Trophoblast cell (in vitro differentiated cells and primary cell): Measurements from ENCODE around the gene BEST4.
"Not testable (repeated sequence)": the region's sequence is repeated elsewhere in the genome, so short reads cannot be mapped to it uniquely, and the experiment has no call there.

Source experiments
- DNase-seq, 2 donors: peaks; one replicate each; pipeline ENCODE4 v3.0.0-alpha.2; 2016
- H2AFZ ChIP-seq: 2 replicates; pipeline ENCODE4 v1.6.1; 2013; ENCODE audit warnings: low read length, moderate library complexity, mild to moderate bottlenecking; ENCODE audit not compliant: insufficient read depth, poor library complexity
- H2AK5ac ChIP-seq: 2 replicates; pipeline ENCODE4 v1.6.1; 2013; ENCODE audit warnings: mild to moderate bottlenecking, low read length
- H2BK120ac ChIP-seq: 2 replicates; pipeline ENCODE4 v1.6.1; 2013; ENCODE audit warnings: low read length, mild to moderate bottlenecking, moderate library complexity; ENCODE audit not compliant: insufficient read depth, poor library complexity
- H2BK12ac ChIP-seq: 2 replicates; pipeline ENCODE4 v1.6.1; 2013; ENCODE audit warnings: mild to moderate bottlenecking, low read length, moderate library complexity
- H2BK5ac ChIP-seq: 2 replicates; pipeline ENCODE4 v1.6.1; 2013; ENCODE audit warnings: low read length, low read depth, moderate library complexity, mild to moderate bottlenecking; ENCODE audit not compliant: poor library complexity
- H3K14ac ChIP-seq: 2 replicates; pipeline ENCODE4 v1.6.1; 2013; ENCODE audit warnings: mild to moderate bottlenecking, low read length
- H3K18ac ChIP-seq: 2 replicates; pipeline ENCODE4 v1.6.1; 2013; ENCODE audit warnings: mild to moderate bottlenecking, low read length
- H3K23ac ChIP-seq: 2 replicates; pipeline ENCODE4 v1.6.1; 2013; ENCODE audit warnings: low read length
- H3K27ac ChIP-seq: 2 replicates; pipeline ENCODE4 v1.5.1; 2013; ENCODE audit warnings: low read depth, mild to moderate bottlenecking, inconsistent platforms, low read length, moderate library complexity
- H3K27me3 ChIP-seq: 2 replicates; pipeline ENCODE4 v1.6.1; 2013; ENCODE audit warnings: inconsistent platforms, mild to moderate bottlenecking, low read length, moderate library complexity; ENCODE audit not compliant: insufficient read depth
- H3K36me3 ChIP-seq, 2 experiments: 1 replicate in 1 of 2; 2 replicates in 1 of 2; pipeline ENCODE4 v1.6.1; 2013; ENCODE audit warnings: low read length in 2 of 2, mild to moderate bottlenecking in 2 of 2, moderate library complexity in 1 of 2; ENCODE audit not compliant: insufficient read depth in 2 of 2, control insufficient read depth in 1 of 2
- H3K4ac ChIP-seq: 2 replicates; pipeline ENCODE4 v1.6.1; 2013; ENCODE audit warnings: low read depth, mild to moderate bottlenecking, low read length, moderate library complexity
- H3K4me1 ChIP-seq, 2 experiments: 1 replicate in 1 of 2; 2 replicates in 1 of 2; pipeline ENCODE4 v1.6.1; 2013; ENCODE audit warnings: low read length in 2 of 2, mild to moderate bottlenecking in 2 of 2, moderate library complexity in 1 of 2; ENCODE audit not compliant: insufficient read depth in 2 of 2, control insufficient read depth in 1 of 2
- H3K4me2 ChIP-seq: 2 replicates; pipeline ENCODE4 v1.6.1; 2013; ENCODE audit warnings: inconsistent platforms, mild to moderate bottlenecking, low read length, moderate library complexity
- H3K4me3 ChIP-seq: 2 replicates; pipeline ENCODE4 v1.5.1; 2013; ENCODE audit warnings: mild to moderate bottlenecking, low read depth, low read length, inconsistent platforms
- H3K79me1 ChIP-seq: one replicate; pipeline ENCODE4 v1.6.1; 2013; ENCODE audit warnings: low read length
- H3K79me2 ChIP-seq: 2 replicates; pipeline ENCODE4 v1.6.1; 2013; ENCODE audit warnings: low read length, mild to moderate bottlenecking; ENCODE audit not compliant: control insufficient read depth, insufficient read depth, poor library complexity
- H3K9ac ChIP-seq: 2 replicates; pipeline ENCODE4 v1.6.1; 2013; ENCODE audit warnings: mild to moderate bottlenecking, low read length
- H3K9me3 ChIP-seq: 2 replicates; pipeline ENCODE4 v1.6.1; 2013; ENCODE audit warnings: low read depth, mild to moderate bottlenecking, control low read depth, inconsistent platforms, low read length; ENCODE audit not compliant: insufficient read depth
- H4K12ac ChIP-seq: 2 replicates; pipeline ENCODE4 v1.6.1; 2013; ENCODE audit warnings: low read depth, mild to moderate bottlenecking, low read length, moderate library complexity
- H4K8ac ChIP-seq: 2 replicates; pipeline ENCODE4 v1.6.1; 2013; ENCODE audit warnings: low read depth, mild to moderate bottlenecking, low read length, moderate library complexity
- H4K91ac ChIP-seq: one replicate; pipeline ENCODE4 v1.6.1; 2013; ENCODE audit warnings: low read depth, mild to moderate bottlenecking, low read length, moderate library complexity
- WGBS: extraction: QIAGEN DNeasy Blood & Tissue Kit; methylation state at CpG from one replicate; pipeline ENCODE4 v1.1.7; 2013; ENCODE audit warnings: missing lambda C conversion rate; ENCODE audit not compliant: insufficient read length, insufficient coverage; ENCODE audit errors: extremely low coverage; 5-methylcytosine and 5-hydroxymethylcytosine counted together

The BEST4 gene

GRCh38 chr1:44815926-44816325 lies 28.0 kb upstream of the BEST4 start:
- not testable (repeated sequence) for H3K36me3 ChIP-seq, H2AFZ ChIP-seq, DNase-seq, H3K18ac ChIP-seq, H3K4me2 ChIP-seq, H2BK120ac ChIP-seq, H3K9me3 ChIP-seq, H3K14ac ChIP-seq, H4K91ac ChIP-seq, H3K27me3 ChIP-seq, H2BK12ac ChIP-seq, H2AK5ac ChIP-seq, H3K4me3 ChIP-seq, H4K8ac ChIP-seq, H3K79me2 ChIP-seq, H4K12ac ChIP-seq, H3K27ac ChIP-seq, H3K23ac ChIP-seq, H3K4ac ChIP-seq, H3K9ac ChIP-seq, H2BK5ac ChIP-seq
- Histone ChIP-seq H3K4me1 (peaks cover 28 to 33% of the 10 kb centered on the region in 2 experiments), H3K79me1 (peaks cover 23% of the 10 kb centered on the region)
- WGBS: no CpG with 5 or more reads among the region's 9 CpGs

- peaks cover 39% of the 10 kb centered on the region for H3K79me1 ChIP-seq
- peak overlapping the region; percentile 7 for H2BK120ac ChIP-seq
- H3K4me2 ChIP-seq: peak overlapping the region; percentile 65
- peak overlapping the region; percentile 73 for H4K8ac ChIP-seq
- H3K14ac ChIP-seq: peak overlapping the region; percentile 7
- H2AK5ac ChIP-seq: peak overlapping the region; percentile 56
- H3K36me3 ChIP-seq: peaks cover 9 to 12% of the 10 kb centered on the region in 2 experiments
- no CpG with 5 or more reads among the region's 48 CpGs for WGBS
- H2BK5ac ChIP-seq: no peak overlapping the region
- peak; percentile 47 to 58 for DNase-seq
- H3K27ac ChIP-seq: no peak overlapping the region
- peaks cover 51 to 56% of the 10 kb centered on the region in 2 experiments for H3K4me1 ChIP-seq
- H2BK12ac ChIP-seq: peak overlapping the region; percentile 65
- H3K4me3 ChIP-seq: peak overlapping the region; percentile 21
- H3K18ac ChIP-seq: peak overlapping the region; percentile 55
- H3K27me3 ChIP-seq: no peaks in the 10 kb centered on the region
- H3K4ac ChIP-seq: peak overlapping the region; percentile 20
- H3K9ac ChIP-seq: no peak overlapping the region
- peak overlapping the region; percentile 4 for H4K12ac ChIP-seq
- H2AFZ ChIP-seq: peak overlapping the region; percentile 8
- no peaks in the 10 kb centered on the region for H3K9me3 ChIP-seq
- no peak overlapping the region for H3K23ac ChIP-seq
- peak overlapping the region; percentile 42 for H4K91ac ChIP-seq
- peaks cover 13% of the 10 kb centered on the region for H3K79me2 ChIP-seq
Observed at GRCh38 chr1:44812822-44813543, 25.0 kb upstream of the BEST4 start.

- Histone ChIP-seq H3K27ac (peak overlapping the region; percentile 40), H3K4me1 (peaks cover 65 to 70% of the 10 kb centered on the region in 2 experiments), H3K18ac (peak overlapping the region; percentile 28), H2BK120ac (no peak overlapping the region), H3K27me3 (no peaks in the 10 kb centered on the region), H3K79me1 (peaks cover 55% of the 10 kb centered on the region), H4K12ac (no peak overlapping the region), H3K4me3 (no peak overlapping the region), H3K36me3 (peaks cover 13 to 14% of the 10 kb centered on the region in 2 experiments), H3K9ac (no peak overlapping the region), H4K91ac (peak overlapping the region; percentile 74), H3K23ac (no peak overlapping the region), H2BK5ac (no peak overlapping the region), H2BK12ac (peak overlapping the region; percentile 41), H3K4me2 (no peak overlapping the region), H2AFZ (no peak overlapping the region), H3K9me3 (no peaks in the 10 kb centered on the region), H4K8ac (no peak overlapping the region), H3K14ac (no peak overlapping the region), H3K4ac (peak overlapping the region; percentile 9), H3K79me2 (peaks cover 23% of the 10 kb centered on the region), H2AK5ac (peak overlapping the region; percentile 34)
- DNase-seq: no peak
- no CpG with 5 or more reads among the region's 8 CpGs for WGBS
Observed at GRCh38 chr1:44811234-44811633, 23.3 kb upstream of the BEST4 start.

- Histone ChIP-seq H4K91ac (peak overlapping the region; percentile 64), H3K14ac (peak overlapping the region; percentile 41), H3K79me2 (peaks cover 23% of the 10 kb centered on the region), H2AFZ (peak overlapping the region; percentile 2), H3K36me3 (peaks cover 16 to 19% of the 10 kb centered on the region in 2 experiments), H2AK5ac (peak overlapping the region; percentile 11), H3K79me1 (peaks cover 58% of the 10 kb centered on the region), H2BK12ac (peak overlapping the region; percentile 61), H3K4me1 (peaks cover 70 to 75% of the 10 kb centered on the region in 2 experiments)
- H4K12ac ChIP-seq, H2BK5ac ChIP-seq, H3K27ac ChIP-seq, H3K23ac ChIP-seq, H3K27me3 ChIP-seq, DNase-seq, H3K4ac ChIP-seq, H4K8ac ChIP-seq, H3K9ac ChIP-seq, H3K18ac ChIP-seq, H2BK120ac ChIP-seq, H3K4me3 ChIP-seq, H3K4me2 ChIP-seq, H3K9me3 ChIP-seq: not testable (repeated sequence)
- no CpG with 5 or more reads among the region's 4 CpGs for WGBS
Observed at GRCh38 chr1:44810762-44811105, 22.8 kb upstream of the BEST4 start.
